ENCODE results near the gene NAP1L1. TPM values are rescaled to one million over a fixed set of nuclear protein-coding genes. Genes with fewer than 3 reads are reported as not detected.

NAP1L1 gene
- total and polyA plus RNA-seq, 2 experiments from 2014 or later, result 658 to 996 TPM

DNA sequence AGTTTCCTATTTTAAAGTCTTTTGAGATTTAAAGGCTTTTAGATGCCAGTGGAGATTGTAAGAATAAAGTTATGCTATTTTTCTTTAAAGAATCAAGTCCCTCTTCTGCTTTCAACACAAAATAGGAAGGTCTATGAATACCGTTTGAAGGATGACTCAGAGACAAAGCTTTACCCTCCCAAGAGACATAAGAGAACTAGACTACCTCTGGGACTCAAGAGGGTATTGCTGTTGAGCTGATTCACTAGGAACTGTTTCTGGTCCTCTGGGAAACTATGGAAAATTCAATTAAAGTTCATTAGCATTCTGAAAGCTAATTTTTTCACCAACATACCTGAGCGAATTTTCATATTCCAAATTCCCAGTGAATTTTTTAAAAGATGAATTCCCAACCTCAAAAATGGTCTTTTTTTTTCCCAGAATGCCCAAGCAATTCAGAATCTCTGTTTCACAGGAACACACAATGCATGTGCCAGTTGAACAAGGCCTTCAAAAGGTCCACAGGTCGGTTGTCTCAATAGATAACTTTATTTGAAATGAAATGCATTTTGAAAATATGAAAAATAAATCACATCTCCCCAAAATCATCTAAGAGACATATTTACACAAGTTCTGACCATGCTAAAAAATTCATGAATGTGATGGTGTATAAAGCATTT, 59.4 kb downstream of the NAP1L1 start:
- Histone ChIP-seq H3K9me2 (ENCODE audit: insufficient read depth) (no peaks in the 10 kb centered on the region), H3F3A (replicated peaks; ENCODE audit: low read depth) (no peaks in the 10 kb centered on the region), H3K27me3 (ENCODE audit: insufficient read depth) (peaks cover 9% of the 10 kb centered on the region), H3K79me2 (replicated peaks; ENCODE audit: insufficient read depth) (peaks cover 14% of the 10 kb centered on the region), H4K20me1 (replicated peaks; ENCODE audit: insufficient read depth) (no peaks in the 10 kb centered on the region), H3K4me1 (ENCODE audit: insufficient read depth) (peaks cover 34% of the 10 kb centered on the region), H2AFZ (no peak overlapping the region), H3K27ac (ENCODE audit: low read depth) (peak overlapping the region; percentile 40), H3K4me3 (no peak overlapping the region), H3K36me3 (ENCODE audit: insufficient read depth) (peaks cover 3% of the 10 kb centered on the region; the same call in 1 of the 2 replicates), H3K4me2 (no peak overlapping the region)
- H3K9me3 Mint-ChIP-seq, result peaks cover 3% of the 10 kb centered on the region; the same call in 1 of the 3 replicates
- DNase-seq (ENCODE audit: low spot score) (no peak), ATAC-seq (peak; percentile 32; the same call in 2 of the 3 replicates)
- H3K4me3 Mint-ChIP-seq, result no peak overlapping the region; the same call in 2 of the 3 replicates
- TF ChIP-seq NANOG (IDR thresholded peaks at IDR 0.05; ENCODE audit: borderline replicate concordance) (no peak), ZNF331 (CRISPR knock-in tag; IDR thresholded peaks at IDR 0.05; ENCODE audit: low read depth) (no peak), JUNB (IDR thresholded peaks at IDR 0.05; ENCODE audit: unreplicated experiment) (no peak), ZNF114 (CRISPR knock-in tag; IDR thresholded peaks at IDR 0.05) (no peak), EZH2phosphoT487 (IDR thresholded peaks at IDR 0.05; ENCODE audit: unreplicated experiment) (no peak), EZH2 (IDR thresholded peaks at IDR 0.05; ENCODE audit: low read depth, unreplicated experiment) (no peak), CREB1 (CRISPR knock-in tag; IDR thresholded peaks at IDR 0.05; ENCODE audit: low read depth) (no peak), STAT1 (IDR thresholded peaks at IDR 0.05; ENCODE audit: unreplicated experiment) (no peak), POLR2AphosphoS5 (IDR thresholded peaks at IDR 0.05; ENCODE audit: low read depth) (no peak)
- TF ChIP-seq, protein P1, sequence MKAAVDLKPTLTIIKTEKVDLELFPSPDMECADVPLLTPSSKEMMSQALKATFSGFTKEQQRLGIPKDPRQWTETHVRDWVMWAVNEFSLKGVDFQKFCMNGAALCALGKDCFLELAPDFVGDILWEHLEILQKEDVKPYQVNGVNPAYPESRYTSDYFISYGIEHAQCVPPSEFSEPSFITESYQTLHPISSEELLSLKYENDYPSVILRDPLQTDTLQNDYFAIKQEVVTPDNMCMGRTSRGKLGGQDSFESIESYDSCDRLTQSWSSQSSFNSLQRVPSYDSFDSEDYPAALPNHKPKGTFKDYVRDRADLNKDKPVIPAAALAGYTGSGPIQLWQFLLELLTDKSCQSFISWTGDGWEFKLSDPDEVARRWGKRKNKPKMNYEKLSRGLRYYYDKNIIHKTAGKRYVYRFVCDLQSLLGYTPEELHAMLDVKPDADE (IDR thresholded peaks at IDR 0.05), result no peak
- TF ChIP-seq, protein P2, sequence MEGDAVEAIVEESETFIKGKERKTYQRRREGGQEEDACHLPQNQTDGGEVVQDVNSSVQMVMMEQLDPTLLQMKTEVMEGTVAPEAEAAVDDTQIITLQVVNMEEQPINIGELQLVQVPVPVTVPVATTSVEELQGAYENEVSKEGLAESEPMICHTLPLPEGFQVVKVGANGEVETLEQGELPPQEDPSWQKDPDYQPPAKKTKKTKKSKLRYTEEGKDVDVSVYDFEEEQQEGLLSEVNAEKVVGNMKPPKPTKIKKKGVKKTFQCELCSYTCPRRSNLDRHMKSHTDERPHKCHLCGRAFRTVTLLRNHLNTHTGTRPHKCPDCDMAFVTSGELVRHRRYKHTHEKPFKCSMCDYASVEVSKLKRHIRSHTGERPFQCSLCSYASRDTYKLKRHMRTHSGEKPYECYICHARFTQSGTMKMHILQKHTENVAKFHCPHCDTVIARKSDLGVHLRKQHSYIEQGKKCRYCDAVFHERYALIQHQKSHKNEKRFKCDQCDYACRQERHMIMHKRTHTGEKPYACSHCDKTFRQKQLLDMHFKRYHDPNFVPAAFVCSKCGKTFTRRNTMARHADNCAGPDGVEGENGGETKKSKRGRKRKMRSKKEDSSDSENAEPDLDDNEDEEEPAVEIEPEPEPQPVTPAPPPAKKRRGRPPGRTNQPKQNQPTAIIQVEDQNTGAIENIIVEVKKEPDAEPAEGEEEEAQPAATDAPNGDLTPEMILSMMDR (conservative IDR thresholded peaks at IDR 0.05; ENCODE audit: low read depth in 2 of 2), result no peak
- TF ChIP-seq, protein P3, sequence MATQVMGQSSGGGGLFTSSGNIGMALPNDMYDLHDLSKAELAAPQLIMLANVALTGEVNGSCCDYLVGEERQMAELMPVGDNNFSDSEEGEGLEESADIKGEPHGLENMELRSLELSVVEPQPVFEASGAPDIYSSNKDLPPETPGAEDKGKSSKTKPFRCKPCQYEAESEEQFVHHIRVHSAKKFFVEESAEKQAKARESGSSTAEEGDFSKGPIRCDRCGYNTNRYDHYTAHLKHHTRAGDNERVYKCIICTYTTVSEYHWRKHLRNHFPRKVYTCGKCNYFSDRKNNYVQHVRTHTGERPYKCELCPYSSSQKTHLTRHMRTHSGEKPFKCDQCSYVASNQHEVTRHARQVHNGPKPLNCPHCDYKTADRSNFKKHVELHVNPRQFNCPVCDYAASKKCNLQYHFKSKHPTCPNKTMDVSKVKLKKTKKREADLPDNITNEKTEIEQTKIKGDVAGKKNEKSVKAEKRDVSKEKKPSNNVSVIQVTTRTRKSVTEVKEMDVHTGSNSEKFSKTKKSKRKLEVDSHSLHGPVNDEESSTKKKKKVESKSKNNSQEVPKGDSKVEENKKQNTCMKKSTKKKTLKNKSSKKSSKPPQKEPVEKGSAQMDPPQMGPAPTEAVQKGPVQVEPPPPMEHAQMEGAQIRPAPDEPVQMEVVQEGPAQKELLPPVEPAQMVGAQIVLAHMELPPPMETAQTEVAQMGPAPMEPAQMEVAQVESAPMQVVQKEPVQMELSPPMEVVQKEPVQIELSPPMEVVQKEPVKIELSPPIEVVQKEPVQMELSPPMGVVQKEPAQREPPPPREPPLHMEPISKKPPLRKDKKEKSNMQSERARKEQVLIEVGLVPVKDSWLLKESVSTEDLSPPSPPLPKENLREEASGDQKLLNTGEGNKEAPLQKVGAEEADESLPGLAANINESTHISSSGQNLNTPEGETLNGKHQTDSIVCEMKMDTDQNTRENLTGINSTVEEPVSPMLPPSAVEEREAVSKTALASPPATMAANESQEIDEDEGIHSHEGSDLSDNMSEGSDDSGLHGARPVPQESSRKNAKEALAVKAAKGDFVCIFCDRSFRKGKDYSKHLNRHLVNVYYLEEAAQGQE (IDR thresholded peaks at IDR 0.05; ENCODE audit: unreplicated experiment), result no peak
- TF ChIP-seq, protein P4, sequence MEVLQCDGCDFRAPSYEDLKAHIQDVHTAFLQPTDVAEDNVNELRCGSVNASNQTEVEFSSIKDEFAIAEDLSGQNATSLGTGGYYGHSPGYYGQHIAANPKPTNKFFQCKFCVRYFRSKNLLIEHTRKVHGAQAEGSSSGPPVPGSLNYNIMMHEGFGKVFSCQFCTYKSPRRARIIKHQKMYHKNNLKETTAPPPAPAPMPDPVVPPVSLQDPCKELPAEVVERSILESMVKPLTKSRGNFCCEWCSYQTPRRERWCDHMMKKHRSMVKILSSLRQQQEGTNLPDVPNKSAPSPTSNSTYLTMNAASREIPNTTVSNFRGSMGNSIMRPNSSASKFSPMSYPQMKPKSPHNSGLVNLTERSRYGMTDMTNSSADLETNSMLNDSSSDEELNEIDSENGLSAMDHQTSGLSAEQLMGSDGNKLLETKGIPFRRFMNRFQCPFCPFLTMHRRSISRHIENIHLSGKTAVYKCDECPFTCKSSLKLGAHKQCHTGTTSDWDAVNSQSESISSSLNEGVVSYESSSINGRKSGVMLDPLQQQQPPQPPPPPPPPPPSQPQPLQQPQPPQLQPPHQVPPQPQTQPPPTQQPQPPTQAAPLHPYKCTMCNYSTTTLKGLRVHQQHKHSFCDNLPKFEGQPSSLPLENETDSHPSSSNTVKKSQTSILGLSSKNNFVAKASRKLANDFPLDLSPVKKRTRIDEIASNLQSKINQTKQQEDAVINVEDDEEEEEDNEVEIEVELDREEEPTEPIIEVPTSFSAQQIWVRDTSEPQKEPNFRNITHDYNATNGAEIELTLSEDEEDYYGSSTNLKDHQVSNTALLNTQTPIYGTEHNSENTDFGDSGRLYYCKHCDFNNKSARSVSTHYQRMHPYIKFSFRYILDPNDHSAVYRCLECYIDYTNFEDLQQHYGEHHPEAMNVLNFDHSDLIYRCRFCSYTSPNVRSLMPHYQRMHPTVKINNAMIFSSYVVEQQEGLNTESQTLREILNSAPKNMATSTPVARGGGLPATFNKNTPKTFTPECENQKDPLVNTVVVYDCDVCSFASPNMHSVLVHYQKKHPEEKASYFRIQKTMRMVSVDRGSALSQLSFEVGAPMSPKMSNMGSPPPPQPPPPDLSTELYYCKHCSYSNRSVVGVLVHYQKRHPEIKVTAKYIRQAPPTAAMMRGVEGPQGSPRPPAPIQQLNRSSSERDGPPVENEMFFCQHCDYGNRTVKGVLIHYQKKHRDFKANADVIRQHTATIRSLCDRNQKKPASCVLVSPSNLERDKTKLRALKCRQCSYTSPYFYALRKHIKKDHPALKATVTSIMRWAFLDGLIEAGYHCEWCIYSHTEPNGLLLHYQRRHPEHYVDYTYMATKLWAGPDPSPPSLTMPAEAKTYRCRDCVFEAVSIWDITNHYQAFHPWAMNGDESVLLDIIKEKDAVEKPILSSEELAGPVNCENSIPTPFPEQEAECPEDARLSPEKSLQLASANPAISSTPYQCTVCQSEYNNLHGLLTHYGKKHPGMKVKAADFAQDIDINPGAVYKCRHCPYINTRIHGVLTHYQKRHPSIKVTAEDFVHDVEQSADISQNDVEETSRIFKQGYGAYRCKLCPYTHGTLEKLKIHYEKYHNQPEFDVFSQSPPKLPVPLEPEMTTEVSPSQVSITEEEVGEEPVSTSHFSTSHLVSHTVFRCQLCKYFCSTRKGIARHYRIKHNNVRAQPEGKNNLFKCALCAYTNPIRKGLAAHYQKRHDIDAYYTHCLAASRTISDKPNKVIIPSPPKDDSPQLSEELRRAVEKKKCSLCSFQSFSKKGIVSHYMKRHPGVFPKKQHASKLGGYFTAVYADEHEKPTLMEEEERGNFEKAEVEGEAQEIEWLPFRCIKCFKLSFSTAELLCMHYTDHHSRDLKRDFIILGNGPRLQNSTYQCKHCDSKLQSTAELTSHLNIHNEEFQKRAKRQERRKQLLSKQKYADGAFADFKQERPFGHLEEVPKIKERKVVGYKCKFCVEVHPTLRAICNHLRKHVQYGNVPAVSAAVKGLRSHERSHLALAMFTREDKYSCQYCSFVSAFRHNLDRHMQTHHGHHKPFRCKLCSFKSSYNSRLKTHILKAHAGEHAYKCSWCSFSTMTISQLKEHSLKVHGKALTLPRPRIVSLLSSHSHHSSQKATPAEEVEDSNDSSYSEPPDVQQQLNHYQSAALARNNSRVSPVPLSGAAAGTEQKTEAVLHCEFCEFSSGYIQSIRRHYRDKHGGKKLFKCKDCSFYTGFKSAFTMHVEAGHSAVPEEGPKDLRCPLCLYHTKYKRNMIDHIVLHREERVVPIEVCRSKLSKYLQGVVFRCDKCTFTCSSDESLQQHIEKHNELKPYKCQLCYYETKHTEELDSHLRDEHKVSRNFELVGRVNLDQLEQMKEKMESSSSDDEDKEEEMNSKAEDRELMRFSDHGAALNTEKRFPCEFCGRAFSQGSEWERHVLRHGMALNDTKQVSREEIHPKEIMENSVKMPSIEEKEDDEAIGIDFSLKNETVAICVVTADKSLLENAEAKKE (CRISPR knock-in tag; IDR thresholded peaks at IDR 0.05), result no peak
- H3K27ac Mint-ChIP-seq, result no peak overlapping the region
- peaks cover 42% of the 10 kb centered on the region for H3K4me1 Mint-ChIP-seq
- peaks cover 31% of the 10 kb centered on the region for H3K36me3 Mint-ChIP-seq (ENCODE audit: low read depth)
- no peaks in the 10 kb centered on the region for H3K27me3 Mint-ChIP-seq (ENCODE audit: insufficient read depth, low read depth, poor library complexity)
